HEK293 (cell line): ENCODE measurements around the gene AMER1.

Experiments used
- BCL11B ChIP-seq: fragments of 450-650 bp; formaldehyde crosslinking; IDR thresholded peaks from 2 replicates; pipeline ENCODE4 v1.5.1; 2016; ENCODE audit warnings: low read depth, missing biosample characterization, missing genetic modification characterization
- GLIS1 ChIP-seq: fragments of 450-650 bp; formaldehyde crosslinking; IDR thresholded peaks from 2 replicates; pipeline ENCODE4 v1.5.1; 2016; ENCODE audit warnings: missing biosample characterization, missing genetic modification characterization
- OSR2 ChIP-seq: fragments of 450-650 bp; formaldehyde crosslinking; IDR thresholded peaks from 2 replicates; pipeline ENCODE4 v1.5.1; 2016; ENCODE audit warnings: missing biosample characterization, missing genetic modification characterization
- PBX3 ChIP-seq: sonication (generic); formaldehyde crosslinking; IDR thresholded peaks from 2 replicates; pipeline ENCODE4 v1.8.1; 2022; ENCODE audit warnings: mild to moderate bottlenecking, moderate library complexity, missing genetic modification reagents
- PRDM4 ChIP-seq: fragments of 450-650 bp; formaldehyde crosslinking; IDR thresholded peaks from 2 replicates; pipeline ENCODE4 v1.5.1; 2017; ENCODE audit warnings: missing biosample characterization, missing genetic modification characterization
- SP2 ChIP-seq: fragments of 450-650 bp; formaldehyde crosslinking; IDR thresholded peaks from 2 replicates; pipeline ENCODE4 v1.5.1; 2016; ENCODE audit warnings: missing biosample characterization, missing genetic modification characterization
- TRIM28 ChIP-seq: IDR thresholded peaks from 2 replicates; pipeline ENCODE4 v1.6.1; 2011; ENCODE audit warnings: low read length, control low read depth, borderline replicate concordance
- TSHZ1 ChIP-seq: fragments of 450-650 bp; formaldehyde crosslinking; IDR thresholded peaks from 2 replicates; pipeline ENCODE4 v1.5.1; 2016; ENCODE audit warnings: missing biosample characterization, missing genetic modification characterization, borderline replicate concordance
- YY1 ChIP-seq: fragments of 450-650 bp; formaldehyde crosslinking; IDR thresholded peaks from 2 replicates; pipeline ENCODE4 v1.5.1; 2018; ENCODE audit warnings: missing biosample characterization, missing genetic modification characterization
- ZBTB26 ChIP-seq: fragments of 450-650 bp; formaldehyde crosslinking; optimal IDR thresholded peaks from 2 replicates; pipeline ENCODE3; 2016; ENCODE audit warnings: missing biosample characterization, mild to moderate bottlenecking, missing genetic modification characterization
- ZNF266 ChIP-seq: fragments of 450-650 bp; formaldehyde crosslinking; IDR thresholded peaks from 2 replicates; pipeline ENCODE4 v1.5.1; 2016; ENCODE audit warnings: missing biosample characterization, missing genetic modification characterization, low read depth
- ZNF354C ChIP-seq: fragments of 450-650 bp; formaldehyde crosslinking; IDR thresholded peaks from 2 replicates; pipeline ENCODE4 v1.5.1; 2016; ENCODE audit warnings: missing biosample characterization, missing genetic modification characterization, low read depth, borderline replicate concordance
- ZNF560 ChIP-seq: fragments of 450-650 bp; formaldehyde crosslinking; IDR thresholded peaks from 2 replicates; pipeline ENCODE4 v1.5.1; 2017; ENCODE audit warnings: missing biosample characterization, missing genetic modification characterization, borderline replicate concordance
- ZNF610 ChIP-seq: fragments of 450-650 bp; formaldehyde crosslinking; IDR thresholded peaks from 2 replicates; pipeline ENCODE4 v1.5.1; 2016; ENCODE audit warnings: missing biosample characterization, missing genetic modification characterization, borderline replicate concordance
- ZNF664 ChIP-seq: fragments of 450-650 bp; formaldehyde crosslinking; IDR thresholded peaks from 2 replicates; pipeline ENCODE4 v1.5.1; 2016; ENCODE audit warnings: missing biosample characterization, missing genetic modification characterization
- ZNF670 ChIP-seq: fragments of 450-650 bp; formaldehyde crosslinking; IDR thresholded peaks from 2 replicates; pipeline ENCODE4 v1.5.1; 2016; ENCODE audit warnings: missing biosample characterization, missing genetic modification characterization, low read depth
- ZSCAN18 ChIP-seq: fragments of 450-650 bp; formaldehyde crosslinking; IDR thresholded peaks from 2 replicates; pipeline ENCODE4 v1.5.1; 2016; ENCODE audit warnings: missing biosample characterization, missing genetic modification characterization
- TF ChIP-seq, protein P1 (sequence below): fragments of 450-650 bp; formaldehyde crosslinking; IDR thresholded peaks from 2 replicates; pipeline ENCODE4; 2016; ENCODE audit warnings: missing biosample characterization, missing genetic modification characterization

AMER1 gene

DNA sequence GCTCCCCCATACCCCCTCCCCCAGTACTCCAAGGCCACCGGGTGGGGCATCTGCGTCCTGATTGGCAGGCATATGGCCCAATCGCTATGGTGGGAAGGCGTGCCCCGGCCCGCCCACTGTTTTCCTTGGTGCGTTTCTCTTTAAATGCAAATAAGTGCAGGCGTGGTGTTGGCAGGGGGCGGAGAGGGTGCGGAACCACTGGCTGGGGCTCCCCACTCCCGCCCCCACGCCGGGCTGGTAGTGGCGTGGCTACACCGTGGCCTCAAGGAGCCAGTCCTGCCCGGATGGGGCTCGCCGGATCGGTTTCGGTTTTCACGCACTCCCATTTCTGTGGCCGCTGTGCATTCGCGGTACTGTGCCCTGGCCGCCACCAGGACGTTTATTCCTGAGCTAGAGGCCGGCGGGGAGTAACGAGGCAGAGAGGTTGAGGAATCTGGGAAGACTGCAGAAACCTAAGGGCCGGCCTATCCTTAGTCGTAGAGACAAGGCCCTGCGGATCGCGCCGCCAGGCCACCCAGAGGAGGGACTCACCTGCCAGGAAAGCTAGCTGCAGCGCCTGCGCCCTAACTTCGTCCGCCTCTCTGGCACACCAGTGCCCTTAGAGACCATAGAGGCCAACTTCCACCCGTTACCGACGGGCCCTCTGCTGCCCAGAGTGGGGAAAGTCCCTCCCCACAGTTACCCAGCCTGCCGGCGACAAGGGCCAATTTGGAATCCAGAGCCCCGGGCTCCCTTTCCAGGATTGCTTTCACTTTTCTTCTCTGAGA lies 410 bp upstream of the AMER1 start (continued):
- TF ChIP-seq ZBTB26 (tag by site-specific recombination), result peak; percentile 13
- no peak for TF ChIP-seq ZNF670
- no peak for TF ChIP-seq YY1 (tag by site-specific recombination)
- TF ChIP-seq ZNF664 (tag by site-specific recombination), result no peak
- no peak for TF ChIP-seq BCL11B (tag by site-specific recombination)
- no peak for TF ChIP-seq PRDM4
- TF ChIP-seq ZNF560 (tag by site-specific recombination), result no peak
- no peak for TF ChIP-seq ZNF354C (tag by site-specific recombination)
- TF ChIP-seq ZNF266, result no peak
- TF ChIP-seq GLIS1 (tag by site-specific recombination), result no peak; the same call in none of the 2 replicates
- TF ChIP-seq TSHZ1 (tag by site-specific recombination), result no peak
- TF ChIP-seq, protein P1, sequence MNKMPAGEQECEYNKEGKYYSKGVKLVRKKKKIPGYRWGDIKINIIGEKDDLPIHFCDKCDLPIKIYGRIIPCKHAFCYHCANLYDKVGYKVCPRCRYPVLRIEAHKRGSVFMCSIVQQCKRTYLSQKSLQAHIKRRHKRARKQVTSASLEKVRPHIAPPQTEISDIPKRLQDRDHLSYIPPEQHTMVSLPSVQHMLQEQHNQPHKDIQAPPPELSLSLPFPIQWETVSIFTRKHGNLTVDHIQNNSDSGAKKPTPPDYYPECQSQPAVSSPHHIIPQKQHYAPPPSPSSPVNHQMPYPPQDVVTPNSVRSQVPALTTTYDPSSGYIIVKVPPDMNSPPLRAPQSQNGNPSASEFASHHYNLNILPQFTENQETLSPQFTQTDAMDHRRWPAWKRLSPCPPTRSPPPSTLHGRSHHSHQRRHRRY (tag by site-specific recombination), result no peak
- TF ChIP-seq PBX3 (CRISPR knock-in tag), result no peak; the same call in 1 of the 2 replicates
- no peak for TF ChIP-seq ZNF610 (tag by site-specific recombination)
- TF ChIP-seq OSR2 (tag by site-specific recombination), result no peak
- TF ChIP-seq ZSCAN18, result no peak
- peak; percentile 63 for TF ChIP-seq SP2 (tag by site-specific recombination)
- TF ChIP-seq TRIM28, result no peak
